ENCODE data around the gene B4GALT3.

Gene B4GALT3

GRCh38 chr1:161173711-161174110 is 3.6 kb downstream of the B4GALT3 start:
- no peak for DNase-seq
- no peaks in the 10 kb centered on the region; the same call in 1 of the 2 replicates for H3K4me1 ChIP-seq
- peaks cover 49% of the 10 kb centered on the region for H3K36me3 ChIP-seq
- no peaks in the 10 kb centered on the region for H3K27me3 ChIP-seq
- TF ChIP-seq CTCF (IDR thresholded peaks at IDR 0.05; ENCODE audit: low read depth, low read length), result no peak
- no peak overlapping the region for H3K4me3 ChIP-seq (ENCODE audit: low read depth, low read length)
- H3K9me3 ChIP-seq, result no peaks in the 10 kb centered on the region

DNA sequence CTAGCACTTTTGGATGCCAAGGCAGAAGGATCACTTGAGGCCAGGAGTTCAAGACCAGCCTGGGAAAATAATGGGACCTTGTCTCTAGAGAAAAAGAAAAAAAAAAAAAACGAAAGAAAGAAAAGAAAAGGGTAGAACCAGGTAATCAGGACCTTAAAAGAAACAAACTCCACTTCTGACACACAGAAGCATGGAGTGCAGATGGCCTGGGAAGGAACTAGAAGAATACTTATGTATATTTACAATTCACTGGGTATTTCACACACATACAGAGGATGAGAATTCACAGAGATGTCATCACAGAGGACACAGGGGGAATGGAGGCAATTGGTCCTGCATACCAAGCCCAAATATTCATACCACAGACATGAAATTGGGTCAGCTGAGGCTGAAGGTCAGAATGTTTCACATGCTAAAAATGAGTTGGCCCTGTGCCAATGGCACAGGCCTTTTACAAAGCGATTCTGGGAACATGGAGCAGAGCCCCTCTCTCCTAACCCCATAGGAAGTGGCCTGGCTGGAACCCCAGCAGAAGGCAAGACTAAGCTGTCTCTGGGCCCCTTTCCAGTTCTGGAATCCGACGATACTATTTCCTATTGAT is 4.4 kb downstream of the B4GALT3 start:
- H3K9me3 ChIP-seq, result no peaks in the 10 kb centered on the region
- no peaks in the 10 kb centered on the region; the same call in 1 of the 2 replicates for H3K4me1 ChIP-seq
- H3K36me3 ChIP-seq, result peaks cover 49% of the 10 kb centered on the region
- no peak for DNase-seq
- no peaks in the 10 kb centered on the region for H3K27me3 ChIP-seq
- H3K4me3 ChIP-seq (ENCODE audit: low read depth, low read length), result no peak overlapping the region
- no peak for TF ChIP-seq CTCF (IDR thresholded peaks at IDR 0.05; ENCODE audit: low read depth, low read length)

DNA sequence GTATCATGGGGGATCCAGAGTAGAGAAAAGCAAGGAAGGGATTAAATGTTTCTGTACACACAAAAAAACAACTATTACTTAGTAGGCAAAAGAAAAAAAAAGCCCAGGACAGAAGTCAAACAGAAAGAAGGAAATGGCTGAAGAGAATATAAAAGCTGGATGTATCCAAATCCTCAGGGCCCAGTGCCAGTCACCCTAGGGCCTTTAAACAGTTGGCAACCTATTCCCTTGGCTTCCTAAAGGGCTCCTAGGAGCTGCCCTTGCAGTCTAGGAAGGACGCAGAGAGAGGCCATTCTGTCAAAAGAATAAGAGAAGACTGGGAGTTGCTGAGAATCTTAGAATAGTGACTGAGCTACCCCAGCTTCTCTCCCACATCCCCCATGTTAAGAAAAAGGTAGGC is 5.0 kb downstream of the B4GALT3 start:
- H3K9me3 ChIP-seq, result no peaks in the 10 kb centered on the region
- no peak for TF ChIP-seq CTCF (IDR thresholded peaks at IDR 0.05; ENCODE audit: low read depth, low read length)

GRCh38 chr1:161171696-161172095 is 5.6 kb downstream of the B4GALT3 start:
- DNase-seq, result no peak
- H3K36me3 ChIP-seq, result peaks cover 49% of the 10 kb centered on the region

More for the DNA sequence above, 5.0 kb downstream of the B4GALT3 start:
- no peaks in the 10 kb centered on the region for H3K27me3 ChIP-seq
- peaks cover 49% of the 10 kb centered on the region for H3K36me3 ChIP-seq
- no peak overlapping the region for H3K4me3 ChIP-seq (ENCODE audit: low read depth, low read length)
- DNase-seq, result no peak
- no peaks in the 10 kb centered on the region for H3K4me1 ChIP-seq

DNA sequence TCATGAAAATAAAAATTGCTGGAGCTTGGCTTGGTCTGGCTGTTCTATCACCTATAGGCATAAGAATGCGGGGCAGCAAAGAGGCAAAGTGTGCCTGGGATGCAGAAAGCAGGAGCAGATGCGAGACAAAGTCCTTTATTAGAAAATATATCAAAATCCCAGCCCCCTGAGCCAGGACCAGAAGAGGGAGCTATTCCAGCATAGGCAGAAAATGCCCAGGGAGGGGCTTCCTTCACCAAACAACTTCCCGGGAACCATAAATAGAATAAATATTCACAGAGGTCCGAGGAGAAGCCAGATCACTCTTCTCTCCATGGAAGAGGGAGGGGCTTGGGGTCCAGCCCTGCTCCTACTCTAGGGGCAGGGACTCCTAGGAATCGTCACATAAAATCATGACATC is 6.1 kb downstream of the B4GALT3 start:
- Histone ChIP-seq H3K4me1 (no peaks in the 10 kb centered on the region), H3K36me3 (peaks cover 49% of the 10 kb centered on the region), H3K4me3 (ENCODE audit: low read depth, low read length) (no peak overlapping the region), H3K27me3 (no peaks in the 10 kb centered on the region), H3K9me3 (no peaks in the 10 kb centered on the region)
- peak; percentile 31; the same call in 1 of the 2 replicates for TF ChIP-seq CTCF (IDR thresholded peaks at IDR 0.05; ENCODE audit: low read depth, low read length)
- DNase-seq, result no peak

More at GRCh38 chr1:161171696-161172095, 5.6 kb downstream of the B4GALT3 start:
- no peak for TF ChIP-seq CTCF (IDR thresholded peaks at IDR 0.05; ENCODE audit: low read depth, low read length)
- Histone ChIP-seq H3K27me3 (no peaks in the 10 kb centered on the region), H3K4me1 (no peaks in the 10 kb centered on the region), H3K9me3 (no peaks in the 10 kb centered on the region), H3K4me3 (ENCODE audit: low read depth, low read length) (no peak overlapping the region)

GRCh38 chr1:161168906-161169305 is 8.4 kb downstream of the B4GALT3 start:
- no peak for TF ChIP-seq CTCF (IDR thresholded peaks at IDR 0.05; ENCODE audit: low read depth, low read length)
- H3K27me3 ChIP-seq, result no peaks in the 10 kb centered on the region
- no peaks in the 10 kb centered on the region for H3K4me1 ChIP-seq
- H3K36me3 ChIP-seq, result peaks cover 35% of the 10 kb centered on the region
- no peak for DNase-seq
- no peaks in the 10 kb centered on the region for H3K9me3 ChIP-seq
- no peak overlapping the region for H3K4me3 ChIP-seq (ENCODE audit: low read depth, low read length)

All from BE2C (cell line).